Smooth muscle cell of bladder (primary cell): ENCODE measurements around the gene OR51A7. TPM values are rescaled to one million over a fixed set of nuclear protein-coding genes. Genes with fewer than 3 reads are reported as not detected.

Source experiments
- total RNA-seq: library from RNA; depleted of rRNA; stranded (reverse); fragments of >200 nt; gene quantifications from 2 replicates; pipeline ENCODE4 v1.2.3, GENCODE V29; 2014

The OR51A7 gene, protein sequence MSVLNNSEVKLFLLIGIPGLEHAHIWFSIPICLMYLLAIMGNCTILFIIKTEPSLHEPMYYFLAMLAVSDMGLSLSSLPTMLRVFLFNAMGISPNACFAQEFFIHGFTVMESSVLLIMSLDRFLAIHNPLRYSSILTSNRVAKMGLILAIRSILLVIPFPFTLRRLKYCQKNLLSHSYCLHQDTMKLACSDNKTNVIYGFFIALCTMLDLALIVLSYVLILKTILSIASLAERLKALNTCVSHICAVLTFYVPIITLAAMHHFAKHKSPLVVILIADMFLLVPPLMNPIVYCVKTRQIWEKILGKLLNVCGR
- total RNA-seq: not detected in 2 replicates

DNA sequence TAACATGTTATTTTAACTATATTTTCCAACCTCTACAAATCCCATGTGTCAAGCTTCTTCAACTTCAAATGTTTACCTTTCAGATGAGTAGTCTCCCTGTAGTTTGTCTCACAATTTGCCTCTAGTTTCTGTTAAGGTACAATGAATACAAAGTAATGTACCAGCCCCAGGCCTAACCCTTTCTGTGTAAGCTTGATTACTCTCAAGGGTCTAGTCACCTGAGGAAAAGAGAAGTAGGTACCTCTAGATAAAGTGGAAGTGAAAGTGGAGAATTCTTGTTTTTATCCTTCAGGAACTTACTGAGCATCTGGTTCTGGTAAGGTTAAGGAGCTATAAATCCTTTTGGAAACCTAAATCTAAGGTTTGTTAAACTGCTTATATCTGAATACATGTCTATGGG is at the start of gene OR51A7:
OR51A7 (plus strand) TSS at position 300 of the 400 bp plus-strand sequence. CDS start 3,587 bp downstream, outside the sequence.

DNA sequence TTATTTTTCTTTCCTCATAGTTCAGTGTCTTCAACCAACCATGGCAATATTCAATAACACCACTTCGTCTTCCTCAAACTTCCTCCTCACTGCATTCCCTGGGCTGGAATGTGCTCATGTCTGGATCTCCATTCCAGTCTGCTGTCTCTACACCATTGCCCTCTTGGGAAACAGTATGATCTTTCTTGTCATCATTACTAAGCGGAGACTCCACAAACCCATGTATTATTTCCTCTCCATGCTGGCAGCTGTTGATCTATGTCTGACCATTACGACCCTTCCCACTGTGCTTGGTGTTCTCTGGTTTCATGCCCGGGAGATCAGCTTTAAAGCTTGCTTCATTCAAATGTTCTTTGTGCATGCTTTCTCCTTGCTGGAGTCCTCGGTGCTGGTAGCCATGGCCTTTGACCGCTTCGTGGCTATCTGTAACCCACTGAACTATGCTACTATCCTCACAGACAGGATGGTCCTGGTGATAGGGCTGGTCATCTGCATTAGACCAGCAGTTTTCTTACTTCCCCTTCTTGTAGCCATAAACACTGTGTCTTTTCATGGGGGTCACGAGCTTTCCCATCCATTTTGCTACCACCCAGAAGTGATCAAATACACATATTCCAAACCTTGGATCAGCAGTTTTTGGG is 21.6 kb upstream of the OR51A7 start, which contains the start of gene OR51T1:
OR51T1 (plus strand) TSS at position 41 of the 641 bp plus-strand sequence; CDS start at position 41, 0 bp downstream.

DNA sequence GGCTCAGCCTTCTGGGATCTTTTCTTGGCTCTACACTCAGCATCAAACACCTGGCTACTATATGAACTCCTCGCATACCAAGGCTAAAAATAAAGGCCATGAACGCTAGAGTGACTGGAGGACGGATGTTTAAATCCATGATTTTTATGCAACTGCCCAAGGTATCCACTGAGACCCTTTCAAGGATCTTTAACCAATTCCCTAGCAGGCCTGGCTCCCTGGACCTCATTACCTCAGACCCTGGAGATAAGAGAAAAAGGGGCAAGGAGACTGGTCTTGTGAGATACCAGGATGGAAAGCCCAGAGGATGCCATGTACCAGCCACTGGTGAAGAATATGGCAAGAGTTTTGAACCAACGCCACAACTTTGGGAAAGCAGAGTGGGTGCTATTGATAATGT is 15.7 kb downstream of the OR51A7 start, which contains the start of gene OR51G2:
OR51G2 (minus strand) TSS at position 101 of the 400 bp plus-strand sequence. CDS start 3,687 bp downstream, outside the sequence.

DNA sequence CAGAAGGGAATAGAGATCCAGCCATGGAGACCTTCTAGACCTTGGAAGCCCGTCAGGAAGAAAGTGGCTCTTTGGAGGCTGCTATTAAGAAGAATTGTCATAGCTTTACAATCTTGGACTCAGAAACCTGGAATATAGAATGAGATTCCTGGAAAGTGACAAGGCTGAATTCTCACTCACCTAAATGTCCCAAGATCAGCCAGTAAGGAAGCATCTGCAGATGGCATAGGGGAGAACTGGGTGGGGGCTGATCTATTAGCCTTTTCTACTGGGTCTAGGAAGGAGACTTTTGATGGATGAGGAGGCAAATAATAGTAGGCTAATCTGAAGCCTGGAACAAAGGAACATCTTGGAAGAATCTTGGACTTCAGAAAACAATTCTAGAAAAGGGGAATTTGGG is 20.7 kb downstream of the OR51A7 start, which contains the start of gene OR51G1:
OR51G1 (minus strand) TSS at position 101 of the 400 bp plus-strand sequence; CDS start at position 101, 0 bp downstream.

DNA sequence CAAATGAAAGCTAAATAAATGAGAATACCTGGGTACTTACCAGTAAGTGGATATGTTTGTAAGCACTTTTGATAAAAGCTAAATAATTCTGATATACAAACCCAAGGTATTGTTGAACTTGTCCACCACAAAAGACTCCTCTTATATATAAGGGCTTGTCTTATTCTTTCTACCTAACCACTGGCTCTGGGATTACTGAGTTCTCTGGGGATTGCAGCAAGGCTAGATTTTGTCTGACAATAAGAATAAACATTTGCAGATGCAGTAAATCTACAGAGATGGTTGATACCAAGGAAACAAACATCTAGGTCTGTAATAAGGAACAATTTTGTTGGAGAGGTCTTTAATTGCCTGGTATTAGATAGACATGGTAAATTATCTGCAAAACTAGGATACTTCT is 43.9 kb downstream of the OR51A7 start, which contains the start of gene OR51A4:
OR51A4 (minus strand) TSS at position 101 of the 400 bp plus-strand sequence. CDS start 505 bp downstream, outside the sequence.

DNA sequence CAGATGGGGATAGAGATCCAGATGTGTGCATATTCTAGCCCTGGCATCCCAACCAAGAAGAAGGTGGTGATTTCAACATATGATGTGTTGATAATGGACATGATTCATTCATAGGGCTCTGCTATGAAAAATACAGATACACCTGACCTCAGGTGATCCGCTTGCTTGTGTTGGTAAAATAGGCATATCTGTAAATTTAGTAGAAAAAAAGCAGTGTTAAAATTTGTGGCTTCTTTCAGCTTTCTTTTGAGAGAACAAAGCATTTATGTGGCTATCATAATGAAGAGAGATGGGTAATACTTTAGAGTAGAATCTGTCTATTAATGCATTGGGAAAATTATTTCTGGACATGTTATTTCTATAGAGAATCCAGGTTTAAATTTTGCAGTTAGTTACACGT is 52.0 kb downstream of the OR51A7 start, which contains the start of gene OR51A2:
OR51A2 (minus strand) TSS at position 101 of the 400 bp plus-strand sequence; CDS start at position 101, 0 bp downstream.

Other genes with a start within 250 kb of the OR51A7 start
- gene OR51E2, start 205.9 kb upstream of the OR51A7 start, total RNA-seq: 0.09 TPM in 1 of 2 replicates, not detected in the other
- not detected in 2 replicates for gene MMP26, start 199.0 kb upstream of the OR51A7 start, total RNA-seq
- gene OR51F1, start 133.8 kb upstream of the OR51A7 start, total RNA-seq: not detected in 2 replicates
- not detected in 2 replicates for gene OR52R1, start 99.4 kb upstream of the OR51A7 start, total RNA-seq
- gene OR51F2, start 82.5 kb upstream of the OR51A7 start, total RNA-seq: not detected in 2 replicates
- gene OR51S1, start 54.6 kb upstream of the OR51A7 start, total RNA-seq: not detected in 2 replicates
- not detected in 2 replicates for gene OR51T1, start 21.9 kb upstream of the OR51A7 start, total RNA-seq
- not detected in 2 replicates for gene OR51G2, start 15.6 kb downstream of the OR51A7 start, total RNA-seq
- gene OR51G1, start 20.6 kb downstream of the OR51A7 start, total RNA-seq: not detected in 2 replicates
- gene OR51A4, start 43.8 kb downstream of the OR51A7 start, total RNA-seq: not detected in 2 replicates
- gene OR51A2, start 51.9 kb downstream of the OR51A7 start, total RNA-seq: not detected in 2 replicates
- under 0.01 TPM in 1 of 2 replicates, not detected in the other for gene OR51L1, start 91.1 kb downstream of the OR51A7 start, total RNA-seq
- not detected in 2 replicates for gene OR52J3, start 142.7 kb downstream of the OR51A7 start, total RNA-seq
- not detected in 2 replicates for gene OR52E2, start 155.8 kb downstream of the OR51A7 start, total RNA-seq
- gene OR52E1, start 165.8 kb downstream of the OR51A7 start, total RNA-seq: not detected in 2 replicates
- gene OR52A5, start 234.6 kb downstream of the OR51A7 start, total RNA-seq: not detected in 2 replicates